B cell (primary cell): Measurements from ENCODE around the gene WDR33.
"Not testable (repeated sequence)": the region's sequence is repeated elsewhere in the genome, so short reads cannot be mapped to it uniquely, and the experiment has no call there.

ENCODE experiments used
- EZH2 ChIP-seq: IDR thresholded peaks from 2 replicates; pipeline ENCODE4 v1.6.1; 2012; ENCODE audit warnings: borderline replicate concordance, low read depth, mild to moderate bottlenecking, moderate library complexity, low read length; ENCODE audit not compliant: insufficient read depth, poor library complexity, severe bottlenecking
- TF ChIP-seq, protein P1 (sequence below): fragments of 200-600 bp; IDR thresholded peaks from one replicate; pipeline ENCODE4 v1.8.0; 2022; ENCODE audit warnings: antibody characterized with exemption, mild to moderate bottlenecking

DNA sequence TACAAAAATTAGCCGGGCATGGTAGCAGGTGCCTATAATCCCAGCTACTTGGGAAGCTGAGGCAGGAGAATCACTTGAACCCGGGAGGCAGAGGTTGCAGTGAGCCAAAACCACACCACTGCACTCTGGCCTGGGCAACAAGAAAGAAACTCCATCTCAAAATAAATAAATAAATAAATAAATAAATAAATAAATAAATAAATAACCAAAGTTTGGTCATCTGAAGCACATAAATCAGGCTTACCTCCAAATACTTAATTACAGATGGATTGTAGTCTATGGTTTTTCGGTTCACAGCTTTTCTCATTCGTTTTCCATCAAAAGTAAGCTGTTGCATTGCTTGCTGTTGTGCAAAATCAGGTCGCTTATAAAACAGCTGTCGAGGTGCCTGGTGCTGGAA lies 40.4 kb downstream of the WDR33 start:
- TF ChIP-seq, protein P1, sequence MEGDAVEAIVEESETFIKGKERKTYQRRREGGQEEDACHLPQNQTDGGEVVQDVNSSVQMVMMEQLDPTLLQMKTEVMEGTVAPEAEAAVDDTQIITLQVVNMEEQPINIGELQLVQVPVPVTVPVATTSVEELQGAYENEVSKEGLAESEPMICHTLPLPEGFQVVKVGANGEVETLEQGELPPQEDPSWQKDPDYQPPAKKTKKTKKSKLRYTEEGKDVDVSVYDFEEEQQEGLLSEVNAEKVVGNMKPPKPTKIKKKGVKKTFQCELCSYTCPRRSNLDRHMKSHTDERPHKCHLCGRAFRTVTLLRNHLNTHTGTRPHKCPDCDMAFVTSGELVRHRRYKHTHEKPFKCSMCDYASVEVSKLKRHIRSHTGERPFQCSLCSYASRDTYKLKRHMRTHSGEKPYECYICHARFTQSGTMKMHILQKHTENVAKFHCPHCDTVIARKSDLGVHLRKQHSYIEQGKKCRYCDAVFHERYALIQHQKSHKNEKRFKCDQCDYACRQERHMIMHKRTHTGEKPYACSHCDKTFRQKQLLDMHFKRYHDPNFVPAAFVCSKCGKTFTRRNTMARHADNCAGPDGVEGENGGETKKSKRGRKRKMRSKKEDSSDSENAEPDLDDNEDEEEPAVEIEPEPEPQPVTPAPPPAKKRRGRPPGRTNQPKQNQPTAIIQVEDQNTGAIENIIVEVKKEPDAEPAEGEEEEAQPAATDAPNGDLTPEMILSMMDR = not testable (repeated sequence)
- not testable (repeated sequence) for TF ChIP-seq EZH2
